ENCODE data around the gene MCUB.

The MCUB gene

GRCh38 chr4:109733728-109734127 lies 173.7 kb downstream of the MCUB start:
- no peak overlapping the region for H3K4me3 ChIP-seq (ENCODE audit: insufficient read depth, low read depth, low read length)
- peaks cover 7% of the 10 kb centered on the region for H3K27me3 ChIP-seq (ENCODE audit: control insufficient read depth, insufficient read depth, low read length, poor library complexity, severe bottlenecking)
- H3K36me3 ChIP-seq (ENCODE audit: control insufficient read depth, insufficient read depth, low read length): no peaks in the 10 kb centered on the region
- peaks cover 3% of the 10 kb centered on the region for H3K4me1 ChIP-seq (ENCODE audit: control insufficient read depth, insufficient read depth, low read length)
- WGBS, 2 experiments: 93 to 97% methylated on average over 4 to 5 of the region's 5 CpGs
- H3K9me3 ChIP-seq (ENCODE audit: control insufficient read depth, low read length): no peaks in the 10 kb centered on the region
- H3K27ac ChIP-seq (ENCODE audit: insufficient read depth, low read depth, low read length, poor library complexity, severe bottlenecking): no peak overlapping the region

- no peaks in the 10 kb centered on the region for H3K27me3 ChIP-seq (ENCODE audit: control insufficient read depth, insufficient read depth, low read length, poor library complexity, severe bottlenecking)
- H3K27ac ChIP-seq (ENCODE audit: insufficient read depth, low read depth, low read length, poor library complexity, severe bottlenecking): no peak overlapping the region
- WGBS, 2 experiments: 93 to 94% methylated on average over 5 to 7 of the region's 7 CpGs
- no peak overlapping the region for H3K4me3 ChIP-seq (ENCODE audit: insufficient read depth, low read depth, low read length)
- no peaks in the 10 kb centered on the region for H3K36me3 ChIP-seq (ENCODE audit: control insufficient read depth, insufficient read depth, low read length)
- H3K9me3 ChIP-seq (ENCODE audit: control insufficient read depth, low read length): no peaks in the 10 kb centered on the region
- no peaks in the 10 kb centered on the region for H3K4me1 ChIP-seq (ENCODE audit: control insufficient read depth, insufficient read depth, low read length)
Observed at GRCh38 chr4:109735566-109736365, 175.7 kb downstream of the MCUB start.
